Stimulated activated naive CD4-positive, alpha-beta T cell (primary cell): ENCODE measurements around the gene FXYD7.

Experiments used
- DNase-seq, 6 experiments: peaks; one replicate each; lab custom pipeline; 2025; lab: John Stamatoyannopoulos, UW

FXYD7 gene

DNA sequence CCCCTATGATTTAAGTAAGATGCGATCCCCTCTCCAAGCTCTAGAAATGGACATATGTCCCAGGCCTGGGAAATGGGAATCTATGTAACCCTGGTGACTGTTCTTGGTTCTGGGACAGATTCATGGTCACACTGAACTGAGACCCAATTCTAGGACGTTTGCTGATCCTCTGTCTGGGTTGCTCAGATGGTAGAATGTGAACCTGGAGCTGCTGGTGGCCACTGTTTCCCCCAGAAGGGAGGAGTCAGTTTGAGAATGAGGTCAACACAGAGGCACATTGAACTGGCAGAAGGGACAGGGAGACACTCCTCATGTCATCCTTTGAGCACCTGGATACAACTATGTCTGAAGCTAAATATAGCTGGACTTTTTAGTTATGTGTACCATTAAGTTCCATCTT is 56.4 kb downstream of the FXYD7 start:
- DNase-seq: no peak

DNA sequence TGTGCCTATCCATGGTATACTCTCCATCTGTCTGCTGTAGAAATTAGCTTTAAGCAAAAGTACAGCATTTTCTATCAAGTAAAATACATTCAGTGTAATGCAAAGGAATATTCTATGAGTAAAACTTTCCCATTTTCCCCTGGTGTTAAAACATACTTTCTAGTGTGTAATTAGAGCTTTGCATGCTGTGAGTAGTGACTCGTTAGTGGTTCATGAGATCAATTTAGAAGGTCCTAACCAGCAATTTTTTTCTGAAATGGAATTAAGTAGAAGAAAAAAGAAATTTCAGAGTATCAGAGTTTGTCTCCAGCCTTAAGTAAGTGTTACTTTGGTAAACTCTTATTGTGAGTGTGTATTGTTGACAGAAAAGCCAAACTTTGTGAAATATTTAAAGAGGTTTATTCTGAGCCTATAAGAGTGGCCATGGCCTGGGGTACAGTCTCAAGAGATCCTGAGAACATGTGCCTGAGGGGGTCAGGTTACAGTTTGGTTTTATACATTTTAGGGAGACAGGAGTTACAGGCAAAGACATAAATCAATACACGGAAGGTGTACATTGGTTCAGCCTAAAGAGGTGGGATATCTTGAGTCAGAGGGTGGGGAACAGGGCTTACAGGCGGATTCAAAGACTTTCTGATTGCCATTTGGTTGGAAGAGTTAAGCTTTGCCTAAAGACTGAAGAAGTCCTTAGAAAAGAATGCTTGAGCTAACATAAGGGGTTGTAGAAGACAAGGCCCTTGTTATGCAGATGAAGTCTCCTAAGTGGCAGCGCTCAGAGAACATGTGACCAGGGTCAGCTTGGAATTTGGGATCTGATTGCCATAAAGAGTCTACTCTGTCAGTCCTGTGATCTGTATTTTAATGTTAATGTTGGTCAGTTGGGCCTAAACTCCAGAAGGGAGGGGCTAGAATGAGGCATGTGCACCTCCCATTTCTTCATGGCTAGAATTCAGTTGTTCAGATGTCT is 60.0 kb downstream of the FXYD7 start:
- DNase-seq: no peak
